Measurements from ENCODE around the gene MED13L.

MED13L gene

DNA sequence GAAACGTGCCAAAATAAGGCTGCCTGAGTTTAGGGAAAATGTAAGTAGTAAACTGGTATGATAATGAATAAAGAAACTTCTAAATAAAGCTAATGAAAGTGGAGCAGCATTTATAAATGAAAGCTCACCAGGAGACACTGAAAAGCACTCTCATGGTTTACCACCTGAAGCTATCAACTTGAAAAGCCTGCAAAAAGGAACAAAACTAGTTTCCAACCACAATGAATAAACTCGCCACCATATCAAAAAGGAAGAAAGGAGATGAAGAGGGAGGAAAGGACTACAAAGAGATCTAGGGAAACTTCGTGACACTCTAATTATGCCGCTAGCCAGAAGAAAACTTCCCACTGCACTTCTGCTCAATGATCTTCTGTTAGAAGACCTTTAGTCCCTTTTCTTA lies 66.7 kb downstream of the MED13L start:
- no peak for DNase-seq (ENCODE audit: low spot score)

DNA sequence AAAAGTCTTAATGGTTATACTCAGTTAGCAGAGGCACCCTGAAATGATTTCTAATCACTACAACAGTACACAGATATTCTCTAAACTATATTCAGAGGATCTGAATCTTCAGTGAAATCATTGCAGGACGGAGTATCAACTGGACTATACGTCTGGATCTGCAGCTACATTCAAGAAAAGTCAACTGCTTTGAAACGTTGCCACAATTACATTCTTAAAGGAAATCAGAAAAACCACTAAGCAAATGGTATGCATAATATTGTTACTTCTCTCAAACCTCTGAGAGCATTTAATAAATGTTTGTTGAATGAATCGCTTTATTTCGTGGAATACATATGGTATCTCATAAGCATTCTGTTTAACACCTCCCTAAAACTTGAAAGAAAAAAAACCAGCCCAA lies 67.4 kb downstream of the MED13L start:
- DNase-seq (ENCODE audit: low spot score) = no peak

DNA sequence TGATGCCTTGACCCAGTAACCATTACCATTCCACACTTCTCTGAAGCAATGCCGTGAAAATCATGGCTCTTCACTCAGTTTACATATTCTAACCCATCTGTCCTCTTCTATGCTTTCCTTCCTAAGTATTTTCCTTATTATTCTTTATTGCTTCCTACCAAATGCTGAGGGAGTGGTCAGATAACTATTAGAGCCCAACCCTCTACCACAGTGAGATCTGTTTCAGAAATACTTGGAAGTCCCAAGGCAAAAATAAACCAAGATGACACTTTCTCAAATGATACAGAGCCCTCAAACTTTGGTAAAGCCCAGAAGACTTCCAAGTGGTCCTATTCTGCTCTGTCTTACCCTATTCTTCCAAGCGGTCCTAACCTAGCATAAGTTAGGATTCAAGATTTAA lies 68.0 kb downstream of the MED13L start:
- no peak for DNase-seq (ENCODE audit: low spot score)

DNA sequence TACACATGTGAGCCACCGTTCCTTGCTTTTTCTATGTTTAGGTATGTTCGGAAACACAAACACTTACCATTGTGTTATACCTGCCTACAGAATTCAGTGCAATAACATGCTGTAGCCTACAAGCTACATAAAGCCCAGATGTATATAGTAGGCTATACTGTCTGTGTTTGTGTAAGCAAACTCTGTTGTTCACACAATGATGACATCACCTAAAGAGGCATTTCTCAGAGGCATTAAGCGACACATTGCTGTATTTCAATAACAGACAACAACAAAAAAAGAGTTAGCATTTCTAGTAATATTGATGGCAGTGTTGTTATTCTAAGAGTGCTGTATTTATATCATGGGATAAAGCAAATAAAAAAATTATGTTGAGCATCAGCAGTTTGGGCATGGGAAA lies 70.2 kb downstream of the MED13L start:
- no peak for DNase-seq (ENCODE audit: low spot score)

DNA sequence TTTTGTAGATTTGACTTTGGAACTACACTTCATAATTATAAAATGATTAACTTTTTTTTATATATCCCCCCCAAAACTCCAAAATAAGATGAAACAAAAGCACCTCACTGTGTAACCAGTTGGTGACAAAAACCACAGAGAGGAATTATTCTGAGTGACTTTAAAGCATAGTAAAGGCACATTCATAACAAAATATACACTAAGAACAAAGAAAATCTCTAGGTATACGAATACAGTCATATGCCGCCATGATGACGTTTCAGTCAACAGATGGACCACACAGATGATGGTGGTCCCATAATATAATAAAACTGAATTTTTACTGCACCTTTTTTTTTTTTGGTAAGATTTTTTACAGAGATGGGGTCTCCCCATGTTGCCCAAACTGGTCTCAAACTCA lies 70.7 kb downstream of the MED13L start:
- DNase-seq (ENCODE audit: low spot score) = no peak

DNA sequence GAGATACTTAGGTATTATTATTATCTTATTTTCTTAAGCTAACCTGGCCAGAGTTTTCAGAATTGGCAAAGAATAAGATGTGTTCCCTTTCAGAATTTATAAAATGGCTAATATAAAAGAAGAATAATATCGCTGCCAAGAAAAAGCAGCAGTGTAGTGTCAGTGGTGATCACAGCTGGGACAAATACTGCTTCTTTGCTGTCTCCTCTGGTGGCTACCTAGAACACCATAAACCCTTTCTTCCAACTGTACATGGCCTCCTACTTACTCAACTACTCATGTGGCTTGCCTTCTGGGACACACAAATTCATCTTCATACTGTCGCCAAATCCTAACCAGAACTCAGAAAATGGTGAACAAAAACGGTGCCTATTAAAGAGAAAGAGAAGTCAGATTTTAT lies 72.7 kb downstream of the MED13L start:
- DNase-seq (ENCODE audit: low spot score) = no peak

DNA sequence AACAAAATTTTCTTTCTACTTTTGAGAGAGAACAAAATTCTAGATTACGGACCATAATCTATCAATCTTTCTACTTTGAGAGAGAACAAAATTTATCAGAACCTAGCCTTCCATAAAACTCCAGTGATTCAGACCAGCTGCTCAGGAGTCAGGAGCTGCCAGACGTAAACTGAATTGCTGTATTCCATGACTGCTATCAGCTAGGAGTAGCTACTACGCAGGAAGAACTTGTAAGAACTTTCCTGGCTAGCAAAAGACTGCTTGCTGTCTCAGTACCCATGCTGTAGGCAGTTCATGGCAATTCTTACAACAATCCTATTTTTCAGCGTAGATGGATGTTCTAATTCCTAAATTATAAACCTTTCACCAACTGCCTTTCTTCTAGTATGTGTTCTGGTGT lies 73.3 kb downstream of the MED13L start:
- no peak for DNase-seq (ENCODE audit: low spot score)

DNA sequence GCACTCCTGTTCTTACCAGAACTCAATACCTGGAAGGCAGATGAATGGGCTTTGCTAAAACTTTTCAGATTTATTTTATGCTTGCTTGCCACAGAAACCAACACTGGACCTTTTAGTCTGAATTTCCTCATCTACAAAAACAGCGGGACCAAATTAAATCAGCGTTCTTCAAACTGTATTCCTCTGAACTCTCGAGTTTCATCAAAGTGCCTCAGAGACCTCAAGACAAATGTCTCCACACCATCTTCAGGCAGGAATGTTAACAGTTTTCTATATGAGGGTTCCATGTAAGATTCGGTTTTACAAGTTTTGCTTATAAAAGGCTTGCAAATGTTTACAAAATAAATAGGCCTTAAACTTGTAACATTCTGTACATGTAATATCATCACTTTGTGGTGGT lies 74.6 kb downstream of the MED13L start:
- DNase-seq (ENCODE audit: low spot score) = no peak

DNA sequence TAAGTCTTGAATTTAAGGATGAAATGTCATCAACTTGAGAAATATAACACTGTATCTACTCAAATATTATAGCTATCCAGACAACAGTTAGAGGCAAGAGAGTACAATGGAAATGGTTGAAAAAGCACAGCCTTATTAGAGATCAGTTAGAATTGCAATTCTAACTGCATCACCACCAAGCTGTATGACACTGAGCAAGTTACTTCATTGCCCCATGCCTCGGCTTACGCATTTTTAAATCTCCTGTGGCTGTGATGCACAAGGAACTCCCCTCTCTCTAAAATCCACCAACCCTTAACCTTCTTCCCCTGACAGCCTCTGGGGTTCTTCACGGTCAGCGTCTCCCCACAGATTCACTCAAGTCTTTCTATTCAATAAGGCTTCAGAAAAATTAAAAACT lies 75.1 kb downstream of the MED13L start:
- DNase-seq (ENCODE audit: low spot score) = no peak

DNA sequence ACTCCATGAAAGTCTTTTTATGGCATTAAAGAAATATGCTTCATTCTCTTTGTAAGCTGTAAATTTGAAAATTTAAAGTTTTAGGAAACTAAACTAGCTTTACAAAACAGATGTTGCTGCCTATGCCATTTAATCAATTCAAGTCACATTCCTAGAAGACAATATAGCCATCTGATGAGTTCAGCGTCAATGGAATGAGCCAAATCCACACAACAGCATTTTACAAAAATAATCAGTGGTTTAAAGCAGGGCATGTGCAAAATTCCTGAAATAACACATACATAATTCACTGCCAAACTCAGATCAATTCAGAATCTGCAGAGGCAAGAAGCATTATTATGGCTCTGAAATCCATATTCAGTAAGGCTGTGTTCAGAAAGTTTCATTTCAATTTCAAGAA lies 75.6 kb downstream of the MED13L start:
- no peak for DNase-seq (ENCODE audit: low spot score)

DNA sequence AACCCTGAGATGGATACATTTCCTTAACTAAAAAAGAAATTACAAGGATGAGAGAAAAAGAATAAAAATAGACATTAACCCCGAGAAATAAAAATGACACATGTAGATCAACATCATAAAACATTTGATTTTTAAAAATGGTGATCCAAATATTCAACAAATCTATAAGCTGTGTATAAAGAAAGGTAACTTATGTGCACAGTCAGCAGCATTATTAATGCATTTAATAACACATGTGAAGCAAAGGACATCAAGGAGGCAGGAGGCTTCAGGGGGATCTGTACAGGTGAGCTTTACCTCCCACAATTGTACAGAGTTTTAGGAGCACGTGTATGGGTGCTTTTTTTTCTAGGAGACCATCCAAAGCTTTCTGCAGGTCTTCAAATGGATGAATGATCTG lies 76.1 kb downstream of the MED13L start:
- DNase-seq (ENCODE audit: low spot score) = no peak

DNA sequence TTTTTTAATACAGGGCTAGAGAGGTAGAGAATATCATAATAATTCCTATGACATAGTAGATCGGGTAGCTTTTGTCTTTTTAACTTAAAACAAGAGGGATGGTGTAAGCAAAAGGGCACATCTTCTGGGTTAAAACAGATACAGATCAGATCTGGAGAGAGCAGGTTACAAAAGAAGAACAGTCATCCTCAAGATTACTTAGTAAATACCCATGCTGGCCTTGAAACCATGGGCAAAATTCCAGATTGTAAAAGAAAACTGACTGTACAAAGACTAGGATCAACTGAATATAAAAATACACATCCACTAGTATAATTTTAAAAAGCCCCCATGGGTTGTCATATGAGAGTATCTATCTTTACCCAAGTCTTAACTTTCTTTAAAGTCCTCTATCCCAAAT lies 76.7 kb downstream of the MED13L start:
- no peak for DNase-seq (ENCODE audit: low spot score)

DNA sequence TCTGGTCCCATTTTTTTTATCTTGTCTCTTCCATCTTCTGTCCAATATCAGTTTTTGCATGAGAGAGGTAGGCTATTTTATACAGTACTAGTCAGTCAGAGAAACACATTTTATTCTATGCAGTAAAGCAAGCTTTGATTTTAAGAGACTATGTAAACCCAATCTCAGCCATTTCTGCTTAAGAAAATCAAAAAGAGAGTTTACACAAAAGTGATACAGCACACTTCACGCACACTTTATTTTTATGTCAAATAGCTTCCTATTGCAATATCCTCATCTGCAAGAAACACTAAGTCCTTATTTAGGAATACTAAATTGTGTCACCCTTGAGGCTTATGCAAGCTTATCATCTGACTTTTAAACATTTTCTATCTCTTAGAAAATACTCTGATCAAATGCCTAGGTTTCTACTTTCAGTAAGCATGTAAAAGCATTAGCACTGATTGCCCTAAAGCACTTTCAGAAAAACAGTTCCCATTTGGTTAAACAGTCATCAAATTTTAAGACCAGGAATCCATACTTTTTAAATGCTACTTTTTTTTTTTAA lies 78.3 kb downstream of the MED13L start:
- no peak for DNase-seq (ENCODE audit: low spot score)

DNA sequence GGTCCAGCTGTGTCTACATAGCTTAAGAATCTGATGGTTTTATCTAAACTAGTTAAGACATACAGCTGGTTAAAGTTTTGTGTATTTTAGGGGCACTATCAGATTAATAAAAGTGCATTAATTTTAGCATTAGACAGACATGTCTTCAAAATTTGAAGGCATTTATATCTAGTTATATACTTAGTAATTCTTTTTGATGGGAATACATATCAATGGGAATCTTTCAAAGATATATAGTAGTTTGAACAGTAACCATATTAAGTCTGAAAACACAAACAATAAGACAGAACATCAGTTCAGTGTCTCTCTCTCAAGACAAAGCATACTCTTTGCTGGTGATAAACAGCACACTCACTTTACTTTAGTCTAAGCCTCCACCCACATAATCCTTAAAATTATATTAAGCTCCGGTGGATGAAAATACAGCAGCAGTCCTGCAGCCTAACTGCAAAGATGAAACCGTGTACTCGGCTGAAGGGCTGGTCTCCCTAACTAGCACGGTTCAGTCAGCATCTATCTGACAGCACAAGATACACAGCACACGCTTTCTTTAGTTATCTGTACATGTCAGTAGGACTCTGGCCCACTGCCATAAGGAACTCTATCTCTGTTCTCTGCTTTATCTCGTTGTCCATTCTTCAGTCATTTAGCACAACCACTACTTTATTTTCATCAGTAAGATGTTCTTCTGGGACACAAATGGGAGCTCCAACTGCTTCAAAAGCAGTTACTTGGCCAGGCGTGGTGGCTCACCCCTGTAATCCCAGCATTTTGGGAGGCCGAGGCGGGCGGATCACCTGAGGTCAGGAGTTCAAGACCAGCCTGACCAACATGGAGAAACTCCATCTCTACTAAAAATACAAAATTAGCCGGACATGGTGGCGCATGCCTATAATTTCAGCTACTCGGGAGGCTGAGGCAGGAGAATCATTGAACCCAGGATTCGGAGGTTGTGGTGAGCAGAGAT lies 80.5 kb downstream of the MED13L start:
- DNase-seq (ENCODE audit: low spot score) = no peak

DNA sequence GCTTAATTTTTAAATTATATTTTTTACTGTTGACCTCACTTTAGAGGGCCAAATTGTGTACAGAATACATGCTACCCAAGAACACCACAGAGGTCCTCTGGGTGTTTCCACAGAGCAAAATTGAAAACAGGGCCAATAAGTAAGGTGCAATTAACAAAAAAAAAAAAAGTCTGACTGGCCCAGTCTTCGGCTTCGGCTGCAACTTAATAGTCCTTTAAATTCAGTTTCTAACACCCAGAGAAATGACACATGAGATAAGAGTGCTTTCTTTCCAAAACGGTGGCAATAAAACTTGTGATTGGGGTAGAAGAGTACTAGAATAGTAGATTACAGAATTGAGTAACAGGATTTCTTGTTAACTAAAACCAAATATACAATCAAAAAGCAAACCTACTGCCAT lies 81.3 kb downstream of the MED13L start:
- DNase-seq (ENCODE audit: low spot score) = no peak

DNA sequence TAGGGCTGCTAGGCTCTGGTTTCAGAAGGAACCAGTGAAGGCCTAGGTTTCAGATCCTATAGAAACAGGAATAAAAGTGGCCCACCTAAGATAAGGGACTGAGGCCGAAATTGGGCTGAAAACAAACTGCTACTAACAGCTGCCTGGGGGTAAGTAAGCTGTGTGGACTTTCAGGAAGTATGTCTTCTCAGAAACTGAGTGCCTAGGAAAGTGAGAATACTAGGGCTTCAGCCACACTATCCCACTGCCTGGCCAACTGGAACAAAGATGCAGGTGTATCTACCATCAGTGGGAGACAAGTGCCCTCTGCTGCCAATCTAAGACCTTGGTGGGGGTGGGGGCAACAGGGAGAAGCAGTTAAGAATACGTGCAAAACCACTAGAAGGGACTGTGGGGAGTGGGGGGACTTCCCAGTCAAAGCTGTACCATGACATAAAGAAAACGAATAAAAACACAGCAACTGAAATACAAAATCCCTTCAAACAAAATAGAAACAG lies 82.5 kb downstream of the MED13L start:
- no peak for DNase-seq (ENCODE audit: low spot score)

DNA sequence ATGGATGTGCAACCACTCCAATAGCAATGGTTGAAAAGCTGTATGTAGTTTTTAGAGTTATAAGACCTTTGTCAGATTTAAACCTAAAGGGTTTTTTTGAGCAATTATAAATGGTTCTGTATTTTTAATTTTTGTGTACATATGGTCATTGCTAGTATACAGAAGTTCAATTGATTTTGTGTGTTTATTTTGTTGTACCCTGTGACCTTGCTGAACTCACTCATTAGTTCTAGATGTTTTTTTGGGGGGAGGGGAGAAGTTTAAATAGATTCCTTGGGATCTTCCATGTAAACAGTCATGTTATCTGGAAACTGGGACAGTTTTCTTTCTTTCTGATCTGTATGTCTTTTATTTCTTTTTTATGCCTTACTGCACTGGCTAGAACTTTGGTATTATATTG lies 87.8 kb downstream of the MED13L start:
- no peak for DNase-seq (ENCODE audit: low spot score)

DNA sequence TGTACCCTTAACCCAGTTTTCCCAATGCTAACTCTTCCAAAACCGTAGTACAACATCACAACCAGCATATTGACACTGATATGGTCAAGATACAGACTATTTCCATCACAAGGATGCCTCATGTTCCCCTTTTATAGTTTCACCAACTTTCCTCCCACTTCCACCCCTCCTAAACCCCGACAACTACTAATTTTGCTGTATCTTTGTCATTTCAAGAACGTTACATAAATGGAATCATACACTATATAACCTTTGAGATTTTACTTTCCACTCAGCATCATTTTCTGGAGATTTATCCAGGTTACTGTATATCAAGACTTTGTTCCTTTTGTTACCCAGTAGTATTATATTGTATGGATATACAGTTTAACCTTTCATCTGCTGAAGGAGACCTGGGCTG lies 88.9 kb downstream of the MED13L start:
- no peak for DNase-seq (ENCODE audit: low spot score)

DNA sequence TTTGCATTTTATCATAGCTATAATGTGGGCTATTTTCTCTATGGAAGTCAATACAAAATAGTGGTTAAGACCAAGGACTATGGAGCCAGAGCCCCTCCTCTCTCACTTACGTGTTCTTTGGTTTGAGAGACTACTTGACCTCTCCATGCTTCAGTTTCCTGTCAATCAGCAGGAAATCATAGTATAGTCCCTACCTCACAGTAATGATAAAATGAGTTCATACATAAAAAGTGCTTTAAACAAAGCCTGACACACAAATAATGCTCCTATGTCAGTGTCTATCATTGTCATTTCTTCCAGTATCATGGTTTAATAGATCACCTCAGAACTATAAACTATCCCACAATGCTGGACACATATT lies 90.4 kb downstream of the MED13L start:
- DNase-seq (ENCODE audit: low spot score) = no peak

DNA sequence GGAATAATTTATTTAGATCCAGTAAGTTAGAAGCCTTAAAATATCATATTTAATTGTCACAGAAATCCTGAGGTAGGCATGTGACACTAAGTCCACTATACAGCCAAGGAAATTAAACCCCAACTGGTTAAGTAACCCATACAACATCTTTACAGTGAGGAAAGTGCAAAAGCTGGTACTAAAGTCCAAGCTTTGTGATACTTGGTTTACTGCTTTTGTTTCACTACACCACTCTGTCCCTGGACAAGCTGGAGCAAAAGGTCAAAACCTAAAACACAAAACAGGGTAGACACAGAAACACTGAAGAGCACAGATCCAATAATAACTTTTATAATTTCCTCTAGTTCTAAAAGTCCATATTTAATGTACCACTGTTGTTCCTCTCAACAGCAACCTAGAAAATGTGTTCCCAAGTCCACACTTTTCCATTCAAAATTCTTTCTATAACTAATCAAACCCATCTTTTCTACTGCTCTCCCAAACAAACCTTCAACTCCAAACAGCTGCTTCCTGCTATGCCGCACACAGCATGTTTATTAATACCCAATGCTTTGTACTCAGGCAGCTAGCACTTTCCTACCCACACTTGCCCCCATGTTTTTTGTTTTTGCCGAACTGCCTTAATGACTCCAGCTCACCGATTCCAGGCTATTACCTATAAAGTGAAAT lies 90.9 kb downstream of the MED13L start:
- DNase-seq (ENCODE audit: low spot score) = no peak

DNA sequence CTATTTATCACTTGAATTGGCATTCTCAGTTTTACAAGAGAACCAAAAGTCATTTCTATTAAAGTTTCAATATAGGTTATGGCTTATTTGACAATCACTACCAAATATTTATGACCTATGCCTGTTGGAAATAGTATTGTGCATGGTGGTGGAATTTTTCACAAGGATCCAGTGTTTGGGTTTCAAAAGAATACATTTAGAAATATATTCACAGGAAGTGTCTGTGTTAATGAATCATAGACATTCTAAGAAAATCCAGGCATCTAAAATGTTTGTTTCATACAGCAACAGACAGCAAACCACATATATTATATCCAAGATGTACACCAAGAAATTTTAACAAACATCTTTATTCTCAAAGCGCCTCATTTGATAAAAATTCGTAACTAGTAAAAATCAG lies 92.7 kb downstream of the MED13L start:
- DNase-seq (ENCODE audit: low spot score) = no peak

DNA sequence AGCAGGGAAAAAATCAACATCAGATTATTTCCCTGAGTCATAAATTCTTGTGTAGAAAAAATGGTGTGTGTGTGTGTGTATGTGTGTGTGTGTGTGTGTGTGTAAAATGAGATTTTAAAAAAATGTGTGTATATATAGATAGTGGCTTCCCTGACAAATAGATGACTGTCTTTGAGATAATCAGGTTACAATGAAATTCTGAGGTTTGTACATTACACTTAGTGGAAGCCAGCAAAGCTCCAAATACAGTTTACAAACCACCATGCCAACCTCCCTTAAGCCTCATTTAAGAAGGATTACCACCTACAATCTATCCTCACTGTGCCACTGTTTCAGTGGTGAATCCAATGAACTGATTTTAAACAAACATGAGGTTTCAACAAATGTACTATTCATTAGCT lies 93.8 kb downstream of the MED13L start:
- DNase-seq (ENCODE audit: low spot score) = no peak

DNA sequence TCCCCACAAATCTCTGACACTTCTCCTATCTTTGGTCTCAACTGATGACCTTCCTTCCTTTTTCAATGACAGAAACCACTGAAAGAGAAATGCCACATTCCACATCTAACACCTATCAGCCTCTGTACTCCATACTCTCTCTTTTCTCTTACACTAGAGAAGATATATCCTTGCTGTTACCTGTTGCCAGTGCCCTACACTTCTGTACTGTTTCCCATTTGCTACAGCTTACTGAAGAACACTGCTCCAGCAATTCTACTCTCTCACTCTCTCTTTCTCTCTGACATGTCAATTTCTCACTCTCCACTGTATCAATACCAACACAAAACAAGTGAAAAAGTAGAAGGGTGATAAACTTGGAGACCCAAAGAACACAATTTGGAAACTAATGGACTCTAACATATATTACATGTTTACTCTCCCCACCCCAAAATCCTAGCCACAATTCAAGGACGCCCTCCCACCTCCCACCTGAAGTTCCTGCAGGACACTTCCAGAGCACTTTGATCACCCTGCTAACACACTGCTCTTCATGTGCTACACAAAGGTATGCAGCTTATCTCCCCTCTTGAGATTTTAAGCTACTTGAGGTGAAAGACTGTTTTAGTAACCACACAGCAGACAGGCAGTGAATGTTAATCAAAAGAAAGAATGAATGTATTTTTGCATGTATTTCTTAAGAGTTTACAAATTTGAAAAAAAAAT lies 95.0 kb downstream of the MED13L start:
- DNase-seq (ENCODE audit: low spot score) = no peak
